KG1 (cell line): ENCODE data around the gene PTGDS.

Experiments used
- DNase-seq: peaks from one replicate; lab custom pipeline; 2025; lab: John Stamatoyannopoulos, UW

The PTGDS gene

GRCh38 chr9:136958898-136959850, 18.1 kb upstream of the PTGDS start:
- DNase-seq, result no peak

- DNase-seq, result no peak
Measured at GRCh38 chr9:136960212-136960937, 16.9 kb upstream of the PTGDS start.

- no peak for DNase-seq
Measured at GRCh38 chr9:136960938-136961275, 16.4 kb upstream of the PTGDS start.

- DNase-seq, result no peak
Measured at GRCh38 chr9:136961279-136962065, 15.8 kb upstream of the PTGDS start.

GRCh38 chr9:136962163-136962562, 15.1 kb upstream of the PTGDS start:
- no peak for DNase-seq

GRCh38 chr9:136962701-136963248, 14.5 kb upstream of the PTGDS start:
- DNase-seq, result no peak

- DNase-seq, result no peak
Measured at GRCh38 chr9:136963341-136963740, 14.0 kb upstream of the PTGDS start.

- DNase-seq, result no peak
Measured at GRCh38 chr9:136963751-136964150, 13.6 kb upstream of the PTGDS start.

GRCh38 chr9:136964171-136964689, 13.1 kb upstream of the PTGDS start:
- DNase-seq, result no peak

- no peak for DNase-seq
Measured at GRCh38 chr9:136964833-136965422, 12.4 kb upstream of the PTGDS start.

- no peak for DNase-seq
Measured at GRCh38 chr9:136965771-136966484, 11.4 kb upstream of the PTGDS start.

GRCh38 chr9:136968333-136969127, 8.8 kb upstream of the PTGDS start:
- DNase-seq, result no peak

- DNase-seq, result no peak
Measured at GRCh38 chr9:136969150-136969549, 8.2 kb upstream of the PTGDS start.

GRCh38 chr9:136969774-136970173, 7.5 kb upstream of the PTGDS start:
- no peak for DNase-seq

GRCh38 chr9:136970361-136970760, 6.9 kb upstream of the PTGDS start:
- DNase-seq, result no peak

- DNase-seq, result no peak
Measured at GRCh38 chr9:136971746-136972145, 5.6 kb upstream of the PTGDS start.

- DNase-seq, result no peak
Measured at GRCh38 chr9:136972335-136972734, 5.0 kb upstream of the PTGDS start.

GRCh38 chr9:136972743-136973142, 4.6 kb upstream of the PTGDS start:
- no peak for DNase-seq

- DNase-seq, result no peak
Measured at GRCh38 chr9:136973618-136974617, 3.4 kb upstream of the PTGDS start.
